Pancreas (tissue), 10 donors: ENCODE data around the gene STMN1. TPM values are rescaled to one million over a fixed set of nuclear protein-coding genes. Genes with fewer than 3 reads are reported as not detected.

Experiments used
- ATAC-seq, 4 donors: fragments of 200-7000 bp; cut with Tn5 transposase; one replicate each; pipeline versions ENCODE4 v1.8.0 to v1.9.1; 2020; ENCODE audit warnings: mild to moderate bottlenecking in 4 of 4, moderate library complexity in 4 of 4
- DNase-seq, 6 donors: peaks; one replicate each; pipeline ENCODE4 v3.0.0-alpha.2; 2020
- FAIRE-seq: peaks from 2 replicates; lab custom pipeline; 2012; peaks lifted over from hg19 to GRCh38; lab: Jason Lieb, UNC
- H3K27ac ChIP-seq, 4 donors: fragments of 200-600 bp; sonication (generic); 1 replicate in 3 of 4; 2 replicates in 1 of 4; pipeline versions ENCODE4 v1.5.0 to v1.8.0; 2020
- H3K27me3 ChIP-seq, 4 donors: fragments of 200-600 bp; one replicate each; pipeline ENCODE4 v1.8.0; 2021
- H3K36me3 ChIP-seq, 3 donors: fragments of 200-600 bp; sonication (generic) in 1 of 3; one replicate each; pipeline versions ENCODE4 v1.5.0 to v1.8.0; 2020 to 2021
- H3K4me1 ChIP-seq, 3 donors: fragments of 200-600 bp; one replicate each; pipeline ENCODE4 v1.8.0; 2021
- H3K4me3 ChIP-seq, 4 donors: fragments of 200-600 bp; sonication (generic) in 2 of 4; one replicate each; pipeline versions ENCODE4 v1.5.0 to v1.8.0; 2020 to 2021
- H3K9me3 ChIP-seq, 4 donors: fragments of 200-600 bp; one replicate each; pipeline ENCODE4 v1.8.0; 2021
- WGBS, 2 donors: extraction: QIAGEN DNeasy Blood & Tissue Kit; methylation state at CpG; one replicate each; pipeline ENCODE4 v1.1.7; 2013; 5-methylcytosine and 5-hydroxymethylcytosine counted together
- intact Hi-C, 3 donors: fragments of 100-400 bp; cut with DNase I; formaldehyde crosslinking; loops; one replicate each; pipeline versions ENCODE4 v1.11.1 to v1.14.2; 2022
- polyA plus RNA-seq, 2 donors: library from polyadenylated mRNA; stranded (reverse); fragments of 200-250 nt; gene quantifications; one replicate each; pipeline ENCODE4 v1.2.3, GENCODE V29; 2013
- total RNA-seq, 6 donors: library from RNA; stranded (reverse); fragmentation: NEBNext Ultra II Directional in 4 of 6; extraction: Animal tissue kit (Norgen Biotek cat#: 25700) in 4 of 6; gene quantifications; one replicate each; pipeline versions ENCODE4 v1.2.1 to v1.2.4, GENCODE V29; 2021 to 2023
- TF ChIP-seq, protein P1 (sequence below), 4 donors: fragments of 200-600 bp; sonication (generic) in 3 of 4; IDR thresholded peaks; one replicate each; pipeline versions ENCODE4 v1.5.0 to v1.8.0; 2021; ENCODE audit warnings: antibody characterized with exemption in 4 of 4
- donor health status: healthy with polysubstance abuse.
- donor health status: DM: no; HTN: no; CAD: no; lungs with moderate emphysema.
- donor health status: DM: no; HTN: no; CAD: no.
- donor health status: control.
- donor health status: control.
- donor health status: Bipolar disorder and iron deficiency.
- donor health status: DM: yes; HTN: yes; CAD: no.
- donor health status: DM: no; HTN: no; CAD: no.
- donor health status: DM: no; HTN: no; CAD: no.
- donor health status: DM: yes; HTN: yes; CAD: no.

The STMN1 gene
- total and polyA plus RNA-seq, 8 donors: 3.3 to 58.0 (median 14.0) TPM

DNA sequence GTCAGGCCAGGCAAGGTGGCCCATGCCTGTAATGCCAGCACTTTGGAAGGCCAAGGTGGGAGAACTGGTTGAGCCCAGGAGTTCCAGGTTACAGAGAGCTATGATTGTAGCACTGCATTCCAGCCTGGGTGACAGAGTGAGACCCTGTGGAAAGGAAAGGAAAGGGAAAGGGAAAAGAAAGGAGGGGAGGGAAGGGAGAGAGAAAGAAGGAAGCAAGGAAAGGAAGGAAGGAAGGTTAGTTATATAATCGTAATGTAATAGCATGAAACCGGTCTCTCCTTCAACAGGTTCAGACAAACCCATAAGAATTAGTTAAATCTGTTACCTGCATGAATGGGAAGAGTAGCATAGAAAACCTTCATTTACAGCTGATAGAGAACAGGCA lies 29.5 kb downstream of the STMN1 start:
- TF ChIP-seq, protein P1, sequence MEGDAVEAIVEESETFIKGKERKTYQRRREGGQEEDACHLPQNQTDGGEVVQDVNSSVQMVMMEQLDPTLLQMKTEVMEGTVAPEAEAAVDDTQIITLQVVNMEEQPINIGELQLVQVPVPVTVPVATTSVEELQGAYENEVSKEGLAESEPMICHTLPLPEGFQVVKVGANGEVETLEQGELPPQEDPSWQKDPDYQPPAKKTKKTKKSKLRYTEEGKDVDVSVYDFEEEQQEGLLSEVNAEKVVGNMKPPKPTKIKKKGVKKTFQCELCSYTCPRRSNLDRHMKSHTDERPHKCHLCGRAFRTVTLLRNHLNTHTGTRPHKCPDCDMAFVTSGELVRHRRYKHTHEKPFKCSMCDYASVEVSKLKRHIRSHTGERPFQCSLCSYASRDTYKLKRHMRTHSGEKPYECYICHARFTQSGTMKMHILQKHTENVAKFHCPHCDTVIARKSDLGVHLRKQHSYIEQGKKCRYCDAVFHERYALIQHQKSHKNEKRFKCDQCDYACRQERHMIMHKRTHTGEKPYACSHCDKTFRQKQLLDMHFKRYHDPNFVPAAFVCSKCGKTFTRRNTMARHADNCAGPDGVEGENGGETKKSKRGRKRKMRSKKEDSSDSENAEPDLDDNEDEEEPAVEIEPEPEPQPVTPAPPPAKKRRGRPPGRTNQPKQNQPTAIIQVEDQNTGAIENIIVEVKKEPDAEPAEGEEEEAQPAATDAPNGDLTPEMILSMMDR (IDR thresholded peaks at IDR 0.05): no peak
- H3K4me1 ChIP-seq: peaks cover 47 to 55% (median 50%) of the 10 kb centered on the region in 3 donors
- H3K36me3 ChIP-seq: no peaks in the 10 kb centered on the region
- WGBS, 2 donors: 72 to 79% methylated on average over 2 of the region's 2 CpGs
- DNase-seq (no peak), ATAC-seq (no peak), FAIRE-seq (no peak)
- intact Hi-C loops: no loop called here
- no peak overlapping the region for H3K4me3 ChIP-seq
- no peaks in the 10 kb centered on the region for H3K9me3 ChIP-seq
- no peaks in the 10 kb centered on the region for H3K27me3 ChIP-seq
- H3K27ac ChIP-seq: peak overlapping the region in 3 of 4 donors; percentile 0 to 93 (median 91)

GRCh38 chr1:25875856-25876692 lies 30.1 kb downstream of the STMN1 start:
- DNase-seq: peak in 2 of 6 donors; percentile 60 to 81
- peak overlapping the region; percentile 87 to 93 (median 90) for H3K27ac ChIP-seq

GRCh38 chr1:25875154-25875855 lies 30.9 kb downstream of the STMN1 start, which contains the start of gene PAQR7:
Gene PAQR7 (minus strand): TSS chr1:25875708. CDS start chr1:25863839, 11,869 bp downstream.
- DNase-seq (peak; percentile 78 to 94 (median 86)), FAIRE-seq (no peak), ATAC-seq (peak; percentile 67 to 81 (median 76))
- Histone ChIP-seq H3K27ac (peak within 1 kb of the TSS; percentile 87 to 93 (median 90)), H3K4me1 (peaks cover 60 to 65% (median 63%) of the 10 kb centered on the region in 3 donors), H3K4me3 (peak within 1 kb of the TSS; percentile 37 to 64 (median 51)), H3K27me3 (no peaks in the 10 kb centered on the region), H3K36me3 (no peaks in the 10 kb centered on the region), H3K9me3 (no peaks in the 10 kb centered on the region)
- 0 to 1% methylated on average over 61 to 75 of the region's 75 CpGs for WGBS, 2 donors
- intact Hi-C loops: no loop called here
- TF ChIP-seq, protein P1 (IDR thresholded peaks at IDR 0.05): no peak

More at GRCh38 chr1:25875856-25876692, 30.1 kb downstream of the STMN1 start:
- H3K4me3 ChIP-seq: peak overlapping the region; percentile 37 to 64 (median 51)
- no peaks in the 10 kb centered on the region for H3K9me3 ChIP-seq
- TF ChIP-seq, protein P1 (IDR thresholded peaks at IDR 0.05): no peak
- H3K4me1 ChIP-seq: peaks cover 53 to 61% (median 56%) of the 10 kb centered on the region in 3 donors
- ATAC-seq: peak; percentile 7 to 28 (median 14)
- H3K36me3 ChIP-seq: no peaks in the 10 kb centered on the region
- 29 to 34% methylated on average over 31 to 32 of the region's 32 CpGs for WGBS, 2 donors
- intact Hi-C loops: no loop called here
- no peaks in the 10 kb centered on the region for H3K27me3 ChIP-seq
- no peak for FAIRE-seq

- ATAC-seq: no peak
- Histone ChIP-seq H3K4me1 (peaks cover 54 to 63% (median 58%) of the 10 kb centered on the region in 3 donors), H3K36me3 (no peaks in the 10 kb centered on the region), H3K27ac (peak overlapping the region; percentile 87 to 93 (median 90)), H3K27me3 (no peaks in the 10 kb centered on the region), H3K9me3 (no peaks in the 10 kb centered on the region), H3K4me3 (peak overlapping the region; percentile 37 to 64 (median 51))
- TF ChIP-seq, protein P1 (IDR thresholded peaks at IDR 0.05): no peak
- no peak for FAIRE-seq
- peak in 1 of 6 donors; percentile 43 for DNase-seq
- intact Hi-C loops: no loop called here
- WGBS, 2 donors: 28 to 40% methylated on average over 7 to 8 of the region's 8 CpGs
Observed at GRCh38 chr1:25874635-25875153, 31.5 kb downstream of the STMN1 start.
